Naive thymus-derived CD8-positive, alpha-beta T cell (primary cell): Measurements from ENCODE around the gene PAGE5. TPM values are rescaled to one million over a fixed set of nuclear protein-coding genes. Genes with fewer than 3 reads are reported as not detected.

ENCODE experiments used
- polyA plus RNA-seq, 3 donors: library from polyadenylated mRNA; unstranded; fragments of 300-500 nt; fragmentation: Illumina TruSeq; gene quantifications; one replicate each; pipeline ENCODE4 v1.2.3, GENCODE V29; 2021
- total RNA-seq, 8 experiments: library from RNA in 2 of 8; stranded (reverse) in 2 of 8; gene quantifications; one replicate each; pipeline ENCODE4 v1.2.3 and lab custom pipeline; 2021 to 2026

Gene PAGE5
- total and polyA plus RNA-seq, 5 experiments from 2014 or later = 1.2 TPM; not detected in 4

Other genes starting within 250 kb of the PAGE5 start
- 1 to 10 TPM in 1 of 2 experiments, under 1 TPM in 1; 0.44 to 1.1 TPM for gene PFKFB1, start 226.2 kb upstream of the PAGE5 start, total RNA-seq
- gene PFKFB1, start 226.2 kb upstream of the PAGE5 start, polyA plus RNA-seq = under 1 TPM; 0.16 to 0.31 (median 0.26) TPM
- gene APEX2, start 220.0 kb upstream of the PAGE5 start, total RNA-seq = 10 to 100 TPM; 13.5 to 14.0 TPM
- gene APEX2, start 220.0 kb upstream of the PAGE5 start, polyA plus RNA-seq = 10 to 100 TPM; 20.4 to 21.6 (median 21.2) TPM
- gene ALAS2, start 189.4 kb upstream of the PAGE5 start, total RNA-seq = not detected
- gene ALAS2, start 189.4 kb upstream of the PAGE5 start, polyA plus RNA-seq = not detected
- gene PAGE2B, start 145.3 kb upstream of the PAGE5 start, total RNA-seq = under 1 TPM in 1 of 2 experiments, not detected in 1; 0.99 TPM
- not detected for gene PAGE2B, start 145.3 kb upstream of the PAGE5 start, polyA plus RNA-seq
- gene PAGE2, start 131.3 kb upstream of the PAGE5 start, total RNA-seq = not detected
- gene PAGE2, start 131.3 kb upstream of the PAGE5 start, polyA plus RNA-seq = not detected
- not detected for gene PAGE3, start 44.6 kb downstream of the PAGE5 start, total RNA-seq
- gene PAGE3, start 44.6 kb downstream of the PAGE5 start, polyA plus RNA-seq = not detected
- gene MAGEH1, start 231.8 kb downstream of the PAGE5 start, total RNA-seq = 10 to 100 TPM; 25.6 to 26.9 TPM
- 10 to 100 TPM; 27.4 to 45.1 (median 37.0) TPM for gene MAGEH1, start 231.8 kb downstream of the PAGE5 start, polyA plus RNA-seq